GM20000 (cell line): ENCODE results near the gene SLC37A1.

Experiments used
- DNase-seq: peaks from one replicate; pipeline ENCODE4 v3.0.0; 2012; ENCODE audit warnings: low spot score
- CTCF ChIP-seq: IDR thresholded peaks from 2 replicates; pipeline ENCODE4 v1.5.1; 2012; ENCODE audit warnings: mild to moderate bottlenecking, control low read depth; ENCODE audit errors: extremely low read depth, missing control alignments

SLC37A1 gene

GRCh38 chr21:42556960-42557359 is 43.3 kb downstream of the SLC37A1 start:
- no peak for DNase-seq
- TF ChIP-seq CTCF, result no peak

- no peak for DNase-seq
- no peak for TF ChIP-seq CTCF
These were observed 43.8 kb downstream of the SLC37A1 start for GRCh38 chr21:42557420-42557819.

GRCh38 chr21:42558368-42558767 is 44.7 kb downstream of the SLC37A1 start:
- TF ChIP-seq CTCF, result no peak
- no peak for DNase-seq

- no peak for TF ChIP-seq CTCF
- DNase-seq, result no peak
These were observed 45.2 kb downstream of the SLC37A1 start for GRCh38 chr21:42558846-42559245.

GRCh38 chr21:42559326-42559725 is 45.7 kb downstream of the SLC37A1 start:
- no peak for DNase-seq
- TF ChIP-seq CTCF, result no peak

- DNase-seq, result no peak
- no peak for TF ChIP-seq CTCF
These were observed 47.0 kb downstream of the SLC37A1 start for GRCh38 chr21:42560517-42561179.

GRCh38 chr21:42561762-42562650 is 48.4 kb downstream of the SLC37A1 start:
- DNase-seq, result peak; percentile 60
- TF ChIP-seq CTCF, result no peak
